ENCODE results near the gene RB1. TPM values are rescaled to one million over a fixed set of nuclear protein-coding genes. Genes with fewer than 3 reads are reported as not detected.

RB1 gene
- total and polyA plus RNA-seq, 2 donors (not counting 3 experiments of a cell fraction or from before 2014, with no cell fraction given): 8.0 to 41.2 TPM

- no peak overlapping the region for H2AFZ ChIP-seq (ENCODE audit: low read depth, low read length)
- no peak overlapping the region for H3K27ac ChIP-seq (ENCODE audit: insufficient read depth, low read depth, low read length)
- TF ChIP-seq POLR2AphosphoS5 (IDR thresholded peaks at IDR 0.05; ENCODE audit: insufficient read depth, low read depth, low read length) (no peak), MYC (IDR thresholded peaks at IDR 0.05; ENCODE audit: low read depth, low read length) (no peak), JUN (IDR thresholded peaks at IDR 0.05; ENCODE audit: borderline replicate concordance, insufficient read depth, insufficient read length, low read depth) (no peak), FOS (IDR thresholded peaks at IDR 0.05; ENCODE audit: borderline replicate concordance, insufficient read depth, low read length) (no peak), POLR2A (IDR thresholded peaks at IDR 0.05; ENCODE audit: low read depth, low read length) (no peak), GATA2 (IDR thresholded peaks at IDR 0.05; ENCODE audit: insufficient read depth, insufficient read length, low read depth, low read length) (no peak), MAX (IDR thresholded peaks at IDR 0.05; ENCODE audit: insufficient read depth, insufficient read length) (no peak), EZH2 (IDR thresholded peaks at IDR 0.05; ENCODE audit: borderline replicate concordance, low read depth, low read length, severe bottlenecking) (no peak)
- TF ChIP-seq, protein P1, sequence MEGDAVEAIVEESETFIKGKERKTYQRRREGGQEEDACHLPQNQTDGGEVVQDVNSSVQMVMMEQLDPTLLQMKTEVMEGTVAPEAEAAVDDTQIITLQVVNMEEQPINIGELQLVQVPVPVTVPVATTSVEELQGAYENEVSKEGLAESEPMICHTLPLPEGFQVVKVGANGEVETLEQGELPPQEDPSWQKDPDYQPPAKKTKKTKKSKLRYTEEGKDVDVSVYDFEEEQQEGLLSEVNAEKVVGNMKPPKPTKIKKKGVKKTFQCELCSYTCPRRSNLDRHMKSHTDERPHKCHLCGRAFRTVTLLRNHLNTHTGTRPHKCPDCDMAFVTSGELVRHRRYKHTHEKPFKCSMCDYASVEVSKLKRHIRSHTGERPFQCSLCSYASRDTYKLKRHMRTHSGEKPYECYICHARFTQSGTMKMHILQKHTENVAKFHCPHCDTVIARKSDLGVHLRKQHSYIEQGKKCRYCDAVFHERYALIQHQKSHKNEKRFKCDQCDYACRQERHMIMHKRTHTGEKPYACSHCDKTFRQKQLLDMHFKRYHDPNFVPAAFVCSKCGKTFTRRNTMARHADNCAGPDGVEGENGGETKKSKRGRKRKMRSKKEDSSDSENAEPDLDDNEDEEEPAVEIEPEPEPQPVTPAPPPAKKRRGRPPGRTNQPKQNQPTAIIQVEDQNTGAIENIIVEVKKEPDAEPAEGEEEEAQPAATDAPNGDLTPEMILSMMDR (IDR thresholded peaks at IDR 0.05; ENCODE audit: extremely low read depth in 1 of 2, insufficient read depth in 1 of 2, low read depth in 1 of 2, low read length in 2 of 2): no peak
- ChIA-PET CTCF (no interaction called here), POLR2A (no interaction called here)
- no peak overlapping the region for H3K9ac ChIP-seq (replicated peaks; ENCODE audit: extremely low read depth, insufficient read depth, low read length)
- H3K27me3 ChIP-seq (ENCODE audit: control insufficient read depth in 2 of 2, insufficient read depth in 2 of 2, low read length in 2 of 2): no peaks in the 10 kb centered on the region
- no peak for DNase-seq (ENCODE audit: low read depth, low spot score)
- no peak for FAIRE-seq
- intact Hi-C loops (cut with micrococcal nuclease): no loop called here
- H3K36me3 ChIP-seq (ENCODE audit: control insufficient read depth in 2 of 2, extremely low read depth in 1 of 2, insufficient read depth in 2 of 2, low read length in 2 of 2): no peaks in the 10 kb centered on the region
- BruUV-seq (replicated peaks): no TSS peak
- no peaks in the 10 kb centered on the region for H3K9me1 ChIP-seq (replicated peaks; ENCODE audit: control insufficient read depth, extremely low read depth, insufficient read depth, low read length)
- H3K9me3 ChIP-seq (replicated peaks; ENCODE audit: control insufficient read depth, insufficient read depth, low read length): no peaks in the 10 kb centered on the region
- H4K20me1 ChIP-seq (replicated peaks; ENCODE audit: control insufficient read depth, extremely low read depth, insufficient read depth, low read length): no peaks in the 10 kb centered on the region
- H3K4me1 ChIP-seq (ENCODE audit: control insufficient read depth, extremely low read depth, insufficient read depth, low read length): peaks cover 4% of the 10 kb centered on the region
- no peak overlapping the region for H3K4me2 ChIP-seq (ENCODE audit: insufficient read depth, low read length)
- dilution Hi-C loops (cut with MboI; ENCODE audit: extremely low pct_ligation_motif_present, low sequenced_read_pairs): no loop called here
- H3K4me3 ChIP-seq (replicated peaks in 1 of 3; ENCODE audit: insufficient read depth in 1 of 3, low read depth in 1 of 3, low read length in 3 of 3): no peak overlapping the region
- H3K79me2 ChIP-seq (ENCODE audit: control insufficient read depth, insufficient read depth, low read length): no peaks in the 10 kb centered on the region
These were observed 79.8 kb downstream of the RB1 start for GRCh38 chr13:48383384-48383783.

Measured in endothelial cell of umbilical vein (primary cell).